ENCODE measurements around the gene CTNNBL1. TPM values are rescaled to one million over a fixed set of nuclear protein-coding genes. Genes with fewer than 3 reads are reported as not detected.

The CTNNBL1 gene
- total and polyA plus RNA-seq, 2 of the 4 experiments (the other 2 are of a cell fraction), result 29.9 to 34.1 TPM

DNA sequence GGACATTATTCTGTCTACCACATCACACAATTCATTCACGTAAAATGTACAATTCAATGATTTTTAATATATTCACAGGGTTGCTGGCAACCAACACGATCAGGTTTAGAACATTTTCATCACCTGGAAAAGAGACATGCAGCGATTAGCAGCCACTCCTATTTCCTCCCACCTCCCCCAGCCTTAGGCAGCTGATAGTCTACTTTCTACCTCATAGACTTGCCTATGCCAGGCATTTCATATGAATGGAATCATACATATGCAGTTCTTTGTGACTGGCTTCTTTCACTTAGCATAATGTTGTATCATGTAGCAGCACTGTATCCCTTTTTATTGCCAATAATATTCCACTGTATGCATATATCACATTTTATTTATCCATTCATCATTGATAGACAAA, 31.5 kb upstream of the CTNNBL1 start:
- Histone ChIP-seq H3K56ac (ENCODE audit: extremely low read depth, insufficient read depth, low read length) (no peak overlapping the region), H2BK15ac (ENCODE audit: low read depth, low read length) (no peak overlapping the region), H4K8ac (ENCODE audit: low read depth in 2 of 2, low read length in 2 of 2) (no peak overlapping the region), H3K23ac (ENCODE audit: low read depth, low read length) (no peak overlapping the region), H2AK5ac (ENCODE audit: low read depth, low read length) (no peak overlapping the region), H2AFZ (replicated peaks; ENCODE audit: low read length, poor library complexity) (no peak overlapping the region), H2BK5ac (ENCODE audit: low read depth, low read length, poor library complexity, severe bottlenecking) (no peak overlapping the region), H3K4me3 (ENCODE audit: insufficient read depth, low read depth, low read length) (no peak overlapping the region), H4K5ac (ENCODE audit: low read depth, low read length) (no peak overlapping the region), H2BK120ac (ENCODE audit: low read depth, low read length) (no peak overlapping the region), H3K36me3 (ENCODE audit: control insufficient read depth, insufficient read depth, low read length) (no peaks in the 10 kb centered on the region), H4K91ac (ENCODE audit: insufficient read depth, low read depth, low read length) (no peak overlapping the region), H3K9me1 (ENCODE audit: insufficient read depth, low read length) (no peaks in the 10 kb centered on the region), H4K20me1 (ENCODE audit: insufficient read depth, low read length) (no peaks in the 10 kb centered on the region), H3K4ac (ENCODE audit: low read depth, low read length) (no peak overlapping the region), H3K9ac (ENCODE audit: low read depth, low read length) (no peak overlapping the region), H3K14ac (replicated peaks; ENCODE audit: low read depth, low read length) (no peak overlapping the region), H2BK20ac (ENCODE audit: low read depth, low read length) (no peak overlapping the region), H3K9me3 (ENCODE audit: control insufficient read depth, insufficient read depth, low read length) (no peaks in the 10 kb centered on the region), H3K18ac (ENCODE audit: low read depth, low read length) (no peak overlapping the region), H3K79me1 (ENCODE audit: low read depth in 1 of 2, low read length in 2 of 2) (no peaks in the 10 kb centered on the region), H2AK9ac (replicated peaks; ENCODE audit: low read depth, low read length, poor library complexity) (no peak overlapping the region), H3K4me1 (ENCODE audit: control insufficient read depth, insufficient read depth, low read length) (no peaks in the 10 kb centered on the region), H3K27me3 (ENCODE audit: control insufficient read depth, insufficient read depth, low read length) (peaks cover 7% of the 10 kb centered on the region; the same call in 1 of the 2 replicates), H3K27ac (ENCODE audit: insufficient read depth, low read length) (no peak overlapping the region), H3K4me2 (ENCODE audit: low read depth, low read length) (no peak overlapping the region)
- WGBS, 2 experiments (ENCODE audit: extremely low coverage in 2 of 2, insufficient read length in 1 of 2), result 32% methylated on average over 2 of the region's 3 CpGs; no CpG with 5 or more reads in 1 of the 2 experiments
- ATAC-seq (ENCODE audit: low read depth) (no peak), DNase-seq (no peak)
- TF ChIP-seq RCOR1 (IDR thresholded peaks at IDR 0.05; ENCODE audit: insufficient replicate concordance, low read length) (no peak), CEBPB (IDR thresholded peaks at IDR 0.05; ENCODE audit: low read depth, low read length) (no peak), MAZ (IDR thresholded peaks at IDR 0.05; ENCODE audit: borderline replicate concordance, low read depth, low read length) (no peak), SMC3 (IDR thresholded peaks at IDR 0.05; ENCODE audit: low read depth, low read length) (no peak), RAD21 (IDR thresholded peaks at IDR 0.05; ENCODE audit: low read length) (no peak), MXI1 (IDR thresholded peaks at IDR 0.05; ENCODE audit: borderline replicate concordance, low read depth, low read length) (no peak), NFE2L2 (IDR thresholded peaks at IDR 0.05; ENCODE audit: low read depth, low read length) (no peak), BHLHE40 (IDR thresholded peaks at IDR 0.05; ENCODE audit: low read depth, low read length) (no peak), POLR2A (IDR thresholded peaks at IDR 0.05; ENCODE audit: low read depth, low read length) (no peak), RFX5 (IDR thresholded peaks at IDR 0.05; ENCODE audit: low read depth, low read length) (no peak), FOS (IDR thresholded peaks at IDR 0.05; ENCODE audit: low read depth, low read length) (no peak), CHD1 (IDR thresholded peaks at IDR 0.05; ENCODE audit: low read depth, low read length) (no peak), MAFK (IDR thresholded peaks at IDR 0.05; ENCODE audit: low read depth, low read length) (no peak)
- TF ChIP-seq, protein P1, sequence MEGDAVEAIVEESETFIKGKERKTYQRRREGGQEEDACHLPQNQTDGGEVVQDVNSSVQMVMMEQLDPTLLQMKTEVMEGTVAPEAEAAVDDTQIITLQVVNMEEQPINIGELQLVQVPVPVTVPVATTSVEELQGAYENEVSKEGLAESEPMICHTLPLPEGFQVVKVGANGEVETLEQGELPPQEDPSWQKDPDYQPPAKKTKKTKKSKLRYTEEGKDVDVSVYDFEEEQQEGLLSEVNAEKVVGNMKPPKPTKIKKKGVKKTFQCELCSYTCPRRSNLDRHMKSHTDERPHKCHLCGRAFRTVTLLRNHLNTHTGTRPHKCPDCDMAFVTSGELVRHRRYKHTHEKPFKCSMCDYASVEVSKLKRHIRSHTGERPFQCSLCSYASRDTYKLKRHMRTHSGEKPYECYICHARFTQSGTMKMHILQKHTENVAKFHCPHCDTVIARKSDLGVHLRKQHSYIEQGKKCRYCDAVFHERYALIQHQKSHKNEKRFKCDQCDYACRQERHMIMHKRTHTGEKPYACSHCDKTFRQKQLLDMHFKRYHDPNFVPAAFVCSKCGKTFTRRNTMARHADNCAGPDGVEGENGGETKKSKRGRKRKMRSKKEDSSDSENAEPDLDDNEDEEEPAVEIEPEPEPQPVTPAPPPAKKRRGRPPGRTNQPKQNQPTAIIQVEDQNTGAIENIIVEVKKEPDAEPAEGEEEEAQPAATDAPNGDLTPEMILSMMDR (conservative IDR thresholded peaks at IDR 0.05; ENCODE audit: low read depth, low read length), result no peak
- TF ChIP-seq, protein P2, sequence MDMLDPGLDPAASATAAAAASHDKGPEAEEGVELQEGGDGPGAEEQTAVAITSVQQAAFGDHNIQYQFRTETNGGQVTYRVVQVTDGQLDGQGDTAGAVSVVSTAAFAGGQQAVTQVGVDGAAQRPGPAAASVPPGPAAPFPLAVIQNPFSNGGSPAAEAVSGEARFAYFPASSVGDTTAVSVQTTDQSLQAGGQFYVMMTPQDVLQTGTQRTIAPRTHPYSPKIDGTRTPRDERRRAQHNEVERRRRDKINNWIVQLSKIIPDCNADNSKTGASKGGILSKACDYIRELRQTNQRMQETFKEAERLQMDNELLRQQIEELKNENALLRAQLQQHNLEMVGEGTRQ (IDR thresholded peaks at IDR 0.05; ENCODE audit: low read depth, low read length), result no peak
- no TSS peak for BruUV-seq (replicated peaks)
- ChIA-PET POLR2A (ENCODE audit: unreplicated experiment) (no interaction called here), CTCF (no interaction called here)
- intact Hi-C loops (cut with micrococcal nuclease), result no loop called here
- dilution Hi-C loops (cut with HindIII; ENCODE audit: low sequenced_read_pairs, unreplicated experiment), result no loop called here
- in situ Hi-C loops (cut with MboI; ENCODE audit: low sequenced_read_pairs), result no loop called here
